Vagina (tissue), 2 donors: ENCODE results near the gene TBL1X.

ENCODE experiments used
- POLR2A ChIP-seq, 2 donors: fragments of 450-650 bp; IDR thresholded peaks; one replicate each; pipeline ENCODE4 v1.6.1; 2017; ENCODE audit warnings: antibody characterized with exemption in 2 of 2, mild to moderate bottlenecking in 2 of 2, moderate library complexity in 2 of 2
- POLR2AphosphoS5 ChIP-seq, 2 donors: sonication (generic); formaldehyde crosslinking; IDR thresholded peaks; one replicate each; pipeline ENCODE4 v1.9.0; 2017; ENCODE audit warnings: antibody characterized with exemption in 2 of 2, mild to moderate bottlenecking in 2 of 2, low read depth in 1 of 2; ENCODE audit not compliant: insufficient read depth in 1 of 2
- TF ChIP-seq, protein P1 (sequence below), 3 experiments: fragments of 450-650 bp in 2 of 3; fragments of 200-600 bp in 1 of 3; sonication (generic) in 1 of 3; IDR thresholded peaks; one replicate each; pipeline ENCODE4 v1.5.1; 2017 to 2019; ENCODE audit warnings: antibody characterized with exemption in 3 of 3, mild to moderate bottlenecking in 2 of 3, moderate library complexity in 2 of 3

DNA sequence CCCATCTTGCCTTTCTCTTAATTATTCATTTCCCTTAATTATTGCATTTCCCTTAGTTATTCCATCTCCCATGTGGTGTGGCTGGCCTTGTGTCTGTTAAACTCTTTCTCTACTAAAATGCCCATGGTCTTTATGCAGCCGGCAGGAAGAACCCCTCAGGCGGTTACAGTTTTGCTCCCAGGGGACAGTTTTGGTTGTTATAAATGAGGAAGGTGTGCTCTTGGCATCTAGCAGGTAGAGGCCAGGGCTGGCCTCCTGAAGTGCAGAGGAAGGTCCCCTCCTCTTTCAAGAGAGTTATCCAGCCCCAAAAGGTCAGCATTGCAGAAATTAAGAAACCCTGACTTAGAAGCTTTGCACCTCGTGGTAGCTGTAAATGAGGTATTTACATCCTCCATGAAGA is 18.0 kb downstream of the TBL1X start:
- TF ChIP-seq POLR2A (IDR thresholded peaks at IDR 0.05) (no peak), POLR2AphosphoS5 (IDR thresholded peaks at IDR 0.05; ENCODE audit: insufficient read depth in 1 of 2, low read depth in 1 of 2) (no peak)
- TF ChIP-seq, protein P1, sequence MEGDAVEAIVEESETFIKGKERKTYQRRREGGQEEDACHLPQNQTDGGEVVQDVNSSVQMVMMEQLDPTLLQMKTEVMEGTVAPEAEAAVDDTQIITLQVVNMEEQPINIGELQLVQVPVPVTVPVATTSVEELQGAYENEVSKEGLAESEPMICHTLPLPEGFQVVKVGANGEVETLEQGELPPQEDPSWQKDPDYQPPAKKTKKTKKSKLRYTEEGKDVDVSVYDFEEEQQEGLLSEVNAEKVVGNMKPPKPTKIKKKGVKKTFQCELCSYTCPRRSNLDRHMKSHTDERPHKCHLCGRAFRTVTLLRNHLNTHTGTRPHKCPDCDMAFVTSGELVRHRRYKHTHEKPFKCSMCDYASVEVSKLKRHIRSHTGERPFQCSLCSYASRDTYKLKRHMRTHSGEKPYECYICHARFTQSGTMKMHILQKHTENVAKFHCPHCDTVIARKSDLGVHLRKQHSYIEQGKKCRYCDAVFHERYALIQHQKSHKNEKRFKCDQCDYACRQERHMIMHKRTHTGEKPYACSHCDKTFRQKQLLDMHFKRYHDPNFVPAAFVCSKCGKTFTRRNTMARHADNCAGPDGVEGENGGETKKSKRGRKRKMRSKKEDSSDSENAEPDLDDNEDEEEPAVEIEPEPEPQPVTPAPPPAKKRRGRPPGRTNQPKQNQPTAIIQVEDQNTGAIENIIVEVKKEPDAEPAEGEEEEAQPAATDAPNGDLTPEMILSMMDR (IDR thresholded peaks at IDR 0.05): no peak
